PC-9 (cell line): ENCODE results near the gene PRSS21.

Experiments
- EZH2 ChIP-seq: fragments of 200-600 bp; sonication (generic); IDR thresholded peaks from 2 replicates; pipeline ENCODE4 v1.8.0; 2017; ENCODE audit warnings: antibody characterized with exemption, low read depth
- TF ChIP-seq, protein P1 (sequence below): fragments of 200-600 bp; sonication (generic); conservative IDR thresholded peaks from 2 replicates; pipeline ENCODE4 v1.6.1; 2017; ENCODE audit warnings: mixed run types, antibody characterized with exemption, mild to moderate bottlenecking, moderate library complexity

- TF ChIP-seq, protein P1, sequence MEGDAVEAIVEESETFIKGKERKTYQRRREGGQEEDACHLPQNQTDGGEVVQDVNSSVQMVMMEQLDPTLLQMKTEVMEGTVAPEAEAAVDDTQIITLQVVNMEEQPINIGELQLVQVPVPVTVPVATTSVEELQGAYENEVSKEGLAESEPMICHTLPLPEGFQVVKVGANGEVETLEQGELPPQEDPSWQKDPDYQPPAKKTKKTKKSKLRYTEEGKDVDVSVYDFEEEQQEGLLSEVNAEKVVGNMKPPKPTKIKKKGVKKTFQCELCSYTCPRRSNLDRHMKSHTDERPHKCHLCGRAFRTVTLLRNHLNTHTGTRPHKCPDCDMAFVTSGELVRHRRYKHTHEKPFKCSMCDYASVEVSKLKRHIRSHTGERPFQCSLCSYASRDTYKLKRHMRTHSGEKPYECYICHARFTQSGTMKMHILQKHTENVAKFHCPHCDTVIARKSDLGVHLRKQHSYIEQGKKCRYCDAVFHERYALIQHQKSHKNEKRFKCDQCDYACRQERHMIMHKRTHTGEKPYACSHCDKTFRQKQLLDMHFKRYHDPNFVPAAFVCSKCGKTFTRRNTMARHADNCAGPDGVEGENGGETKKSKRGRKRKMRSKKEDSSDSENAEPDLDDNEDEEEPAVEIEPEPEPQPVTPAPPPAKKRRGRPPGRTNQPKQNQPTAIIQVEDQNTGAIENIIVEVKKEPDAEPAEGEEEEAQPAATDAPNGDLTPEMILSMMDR = no peak
- no peak for TF ChIP-seq EZH2
Observed at GRCh38 chr16:2820836-2821486, 3.9 kb downstream of the PRSS21 start.
